ENCODE data around the gene KCNT1. TPM values are rescaled to one million over a fixed set of nuclear protein-coding genes. Genes with fewer than 3 reads are reported as not detected.

KCNT1 gene
- total and polyA plus RNA-seq, 10 of the 15 experiments (the other 5 are each of a cell fraction or from before 2014, with no cell fraction given), result not detected

- TF ChIP-seq BCL3 (IDR thresholded peaks at IDR 0.05; ENCODE audit: borderline replicate concordance, insufficient read depth, low read depth, low read length, poor library complexity, severe bottlenecking), result no peak
Measured at GRCh38 chr9:135815413-135815812, 113.4 kb downstream of the KCNT1 start (continued).

- H3K9me3 ChIP-seq (replicated peaks; ENCODE audit: control insufficient read depth, insufficient read depth, low read length), result no peaks in the 10 kb centered on the region
- H3K36me3 ChIP-seq (ENCODE audit: control insufficient read depth in 2 of 2, insufficient read depth in 2 of 2, low read length in 1 of 2), result peaks cover 14 to 32% of the 10 kb centered on the region in 2 experiments
- SMC1A ChIA-PET (ENCODE audit: uncharacterized antibody, unreplicated experiment), result no interaction called here
- WGBS (ENCODE audit: insufficient coverage, insufficient replicate concordance, low lambda C conversion rate, missing lambda C conversion rate), result 91% methylated on average over 28 of the region's 28 CpGs
- no peaks in the 10 kb centered on the region; the same call in 1 of the 2 replicates for H4K20me1 ChIP-seq (ENCODE audit: control insufficient read depth, insufficient read depth)
- ATAC-seq, result no peak
- H3K9ac ChIP-seq (ENCODE audit: control insufficient read depth, insufficient read depth, low read length), result no peak overlapping the region
- CTCF ChIA-PET, result no interaction called here
- DNase-seq (ENCODE audit: low read depth, low spot score), result no peak
- intact Hi-C loops (cut with micrococcal nuclease; ENCODE audit: unreplicated experiment) (no loop called here), in situ Hi-C loops (cut with MboI) (no loop called here)
- no peak overlapping the region for H2AFZ ChIP-seq (ENCODE audit: control insufficient read depth, low read depth, low read length)
- no peak overlapping the region for H3K4me3 ChIP-seq
- BruUV-seq (replicated peaks), result no TSS peak
- no peaks in the 10 kb centered on the region for H3K4me1 ChIP-seq (ENCODE audit: control insufficient read depth, insufficient read depth, low read length)
- H3K79me2 ChIP-seq (ENCODE audit: control insufficient read depth, insufficient read depth, low read length), result no peaks in the 10 kb centered on the region
- RAD21 ChIA-PET (ENCODE audit: unreplicated experiment), result no interaction called here
- POLR2A ChIA-PET, result no interaction called here
- no peak overlapping the region for H3K4me2 ChIP-seq (ENCODE audit: control insufficient read depth, insufficient read depth)
- TF ChIP-seq RELB (IDR thresholded peaks at IDR 0.05; ENCODE audit: low read depth) (no peak), LARP7 (IDR thresholded peaks at IDR 0.05) (no peak), NFYB (IDR thresholded peaks at IDR 0.05; ENCODE audit: insufficient read depth, low read depth, low read length) (no peak), RB1 (IDR thresholded peaks at IDR 0.05; ENCODE audit: borderline replicate concordance) (no peak), ASH2L (IDR thresholded peaks at IDR 0.05; ENCODE audit: borderline replicate concordance, low read depth) (no peak)
- FAIRE-seq, result no peak
- no peaks in the 10 kb centered on the region for H3K27me3 ChIP-seq (replicated peaks in 1 of 2; ENCODE audit: control insufficient read depth in 2 of 2, insufficient read depth in 2 of 2, low read length in 1 of 2)
- no peak overlapping the region for H3K27ac ChIP-seq (ENCODE audit: control insufficient read depth, insufficient read depth)
Measured at GRCh38 chr9:135815830-135816650, 114.1 kb downstream of the KCNT1 start.

Data from GM12878 (cell line).